Stimulated activated CD4-positive, alpha-beta T cell treated with anti-CD3 and anti-CD28 coated beads, Interleukin-4, amount 100 ng/mL, for 24 hours (primary cell): Measurements from ENCODE around the gene NUCB2.

ENCODE experiments used
- DNase-seq: peaks from one replicate; pipeline ENCODE4 v3.0.0-alpha.2; 2020

The NUCB2 gene

DNA sequence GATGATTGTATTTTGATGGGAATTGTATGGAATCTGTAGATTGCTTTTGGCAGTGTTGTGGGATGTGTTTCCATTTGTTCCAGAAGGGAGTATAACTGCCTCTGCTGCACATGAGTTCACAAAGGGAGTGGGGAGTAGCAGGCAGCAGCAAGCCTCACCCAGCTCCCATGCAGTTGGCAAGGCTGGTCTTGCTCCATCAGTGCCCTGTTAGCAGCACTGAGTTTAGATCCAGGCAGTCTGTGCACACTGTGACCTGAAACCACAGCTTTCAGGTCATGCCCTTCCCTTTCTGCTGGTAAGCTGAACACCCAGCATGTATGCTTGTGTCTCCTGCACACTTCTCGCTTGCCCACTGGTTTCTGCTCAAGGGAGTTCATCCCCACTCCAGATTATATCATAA lies 3.7 kb upstream of the NUCB2 start:
- no peak for DNase-seq

DNA sequence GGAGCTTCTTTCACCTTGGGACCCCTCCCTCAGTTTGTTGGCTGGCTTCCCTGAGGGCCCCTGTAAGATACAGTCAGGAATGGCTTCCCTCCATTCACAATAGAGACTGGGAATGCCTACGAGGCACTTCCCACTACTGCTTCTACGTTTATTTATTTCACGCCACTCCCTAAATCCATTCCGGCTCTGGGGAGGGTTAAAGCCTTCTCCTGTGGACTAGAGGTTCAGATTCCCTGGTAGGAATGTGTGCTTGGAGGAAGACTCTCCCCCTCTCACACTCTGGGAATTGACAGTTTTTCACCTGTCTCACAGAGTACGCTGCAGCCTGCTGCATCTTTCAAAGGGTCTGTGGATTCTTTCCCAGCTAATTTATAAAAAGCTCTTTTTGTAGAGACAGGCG lies 3.3 kb upstream of the NUCB2 start:
- no peak for DNase-seq

- no peak for DNase-seq
Measured at GRCh38 chr11:17273668-17274282, 2.8 kb upstream of the NUCB2 start.

GRCh38 chr11:17275400-17276235 lies 921 bp upstream of the NUCB2 start:
- no peak for DNase-seq

DNA sequence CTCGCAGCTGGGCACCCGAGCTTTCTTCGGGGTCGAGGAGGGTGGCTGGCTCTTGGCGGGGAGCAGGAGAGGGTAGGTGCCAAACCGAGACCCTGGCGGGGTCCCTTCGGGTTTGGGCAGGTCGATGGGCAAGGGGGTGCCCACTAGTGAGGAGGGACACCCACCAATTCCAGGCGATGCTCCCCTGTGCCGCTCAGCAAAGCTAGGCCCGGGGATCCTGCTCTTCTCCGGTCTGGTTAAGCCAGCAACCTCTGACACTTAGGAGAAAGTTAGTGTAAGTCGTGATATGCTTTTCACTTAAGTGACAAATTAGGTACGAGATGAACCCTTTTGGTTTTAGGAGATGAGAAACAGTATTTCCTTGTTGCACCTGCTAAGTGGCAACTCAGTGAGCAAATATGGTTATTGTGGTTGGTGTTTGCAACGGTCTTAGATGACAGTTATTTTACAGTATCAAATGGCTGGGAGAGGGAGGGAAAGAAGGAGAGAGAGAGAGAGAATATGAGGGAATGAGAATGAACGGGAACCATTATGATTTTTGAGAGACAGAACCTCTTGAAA lies 565 bp downstream of the NUCB2 start:
- DNase-seq: no peak

DNA sequence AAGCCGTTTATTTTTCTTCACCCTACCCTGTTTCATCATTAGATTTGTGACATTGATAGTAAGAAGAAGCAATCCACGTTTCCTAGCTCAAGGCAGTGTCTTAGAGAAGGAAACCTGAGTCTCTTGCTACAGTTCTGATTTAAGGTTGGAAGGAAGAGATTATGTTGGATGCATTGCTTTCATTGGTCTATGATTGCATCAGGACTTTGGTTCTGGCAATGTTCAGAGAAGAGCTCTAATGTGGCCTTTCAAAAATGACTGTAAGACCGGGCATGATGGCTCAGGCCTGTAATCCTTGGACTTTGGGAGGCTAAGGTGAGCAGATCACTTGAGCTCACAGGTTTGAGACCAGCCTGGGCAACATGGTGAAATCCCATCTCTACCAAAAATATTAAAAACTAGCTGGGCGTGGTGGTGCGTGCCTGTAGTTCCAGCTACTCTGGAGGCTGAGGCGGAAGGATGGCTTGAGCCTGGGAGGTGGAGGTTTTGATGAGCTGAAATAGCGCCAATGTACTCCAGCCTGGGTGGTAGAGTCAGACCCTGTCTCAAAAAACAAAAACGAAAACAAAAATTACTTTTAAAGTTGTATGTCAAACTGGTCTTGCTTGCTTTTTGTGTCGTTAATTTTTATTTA lies 4.1 kb downstream of the NUCB2 start:
- no peak for DNase-seq

GRCh38 chr11:17286332-17286731 lies 9.8 kb downstream of the NUCB2 start:
- DNase-seq: no peak

DNA sequence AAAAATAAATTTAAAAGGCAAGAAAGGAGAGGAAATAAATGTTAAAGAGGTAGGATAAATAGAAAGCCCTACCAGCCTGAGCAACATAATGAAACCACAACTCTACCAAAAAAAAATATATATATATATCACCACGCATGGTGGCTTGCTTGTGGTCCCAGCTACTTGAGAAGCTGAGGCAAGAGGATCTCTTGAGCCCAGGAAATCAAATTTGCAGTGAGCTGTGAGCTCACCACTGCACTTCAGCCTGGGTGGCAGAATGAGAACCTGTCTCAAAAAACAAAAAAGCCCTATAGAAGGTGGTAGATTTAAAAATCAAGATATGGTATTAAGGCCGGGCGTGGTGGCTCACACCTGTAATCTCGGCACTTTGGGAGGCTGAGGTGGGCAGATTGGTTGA lies 10.5 kb downstream of the NUCB2 start:
- no peak for DNase-seq

DNA sequence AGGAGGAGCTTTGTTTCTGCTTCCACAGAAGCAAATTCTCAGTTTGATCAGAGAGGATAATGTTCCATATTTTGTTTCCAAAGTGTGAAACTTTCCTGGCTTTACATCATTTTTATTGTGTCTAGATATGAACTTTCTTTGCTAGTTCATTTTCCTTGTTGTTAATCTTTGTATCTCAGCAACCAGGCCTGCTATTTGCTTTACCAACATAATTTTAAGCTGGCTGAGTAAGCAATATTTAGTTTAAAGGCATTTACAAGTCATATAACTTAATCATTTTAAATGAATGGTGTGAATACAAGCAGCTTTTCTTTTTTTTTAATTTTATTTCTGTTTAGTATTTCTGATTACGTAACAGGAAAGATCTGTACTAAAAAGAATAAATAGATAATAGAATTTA lies 15.2 kb downstream of the NUCB2 start:
- no peak for DNase-seq

GRCh38 chr11:17293311-17293710 lies 16.8 kb downstream of the NUCB2 start:
- DNase-seq: no peak

GRCh38 chr11:17294033-17294432 lies 17.5 kb downstream of the NUCB2 start:
- no peak for DNase-seq

DNA sequence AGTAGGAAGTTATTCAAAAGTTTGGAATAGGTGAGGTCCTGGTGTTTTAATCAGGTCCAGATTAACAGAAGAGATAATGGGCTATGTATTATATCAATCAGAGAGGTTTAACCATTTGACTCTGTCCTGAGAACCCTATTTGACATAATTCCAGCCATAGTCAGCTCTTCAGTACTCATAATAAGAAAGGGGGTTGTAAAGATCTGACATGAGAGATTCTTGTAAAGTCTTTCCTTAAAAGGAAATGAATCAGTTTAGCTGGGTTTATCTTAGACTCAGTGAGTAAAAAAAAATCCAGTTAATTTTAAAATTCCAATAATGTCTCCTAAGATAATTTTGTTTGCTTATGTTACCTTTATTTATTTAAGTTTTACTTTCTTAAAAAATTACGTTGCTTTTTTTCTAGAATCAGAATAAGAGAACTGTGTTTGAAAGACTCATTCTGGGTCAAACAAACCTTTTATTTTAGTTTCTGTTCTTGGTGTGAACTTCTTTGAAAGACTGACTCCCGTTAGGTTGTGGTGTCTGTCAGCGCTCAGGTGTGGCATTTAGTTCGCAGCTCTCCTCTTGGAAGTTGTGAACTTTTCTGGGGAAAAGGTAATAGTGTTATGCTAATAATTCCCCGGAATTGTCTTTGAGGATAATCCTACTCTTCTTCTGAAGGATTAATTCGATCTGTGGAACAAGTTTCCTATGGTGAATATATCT lies 20.5 kb downstream of the NUCB2 start:
- DNase-seq: no peak

GRCh38 chr11:17298302-17298701 lies 21.8 kb downstream of the NUCB2 start:
- DNase-seq: peak; percentile 70

GRCh38 chr11:17300372-17300771 lies 23.8 kb downstream of the NUCB2 start:
- DNase-seq: no peak

- DNase-seq: no peak
Measured at GRCh38 chr11:17313349-17314231, 37.1 kb downstream of the NUCB2 start.

- DNase-seq: no peak
Measured at GRCh38 chr11:17314232-17314547, 37.7 kb downstream of the NUCB2 start.

DNA sequence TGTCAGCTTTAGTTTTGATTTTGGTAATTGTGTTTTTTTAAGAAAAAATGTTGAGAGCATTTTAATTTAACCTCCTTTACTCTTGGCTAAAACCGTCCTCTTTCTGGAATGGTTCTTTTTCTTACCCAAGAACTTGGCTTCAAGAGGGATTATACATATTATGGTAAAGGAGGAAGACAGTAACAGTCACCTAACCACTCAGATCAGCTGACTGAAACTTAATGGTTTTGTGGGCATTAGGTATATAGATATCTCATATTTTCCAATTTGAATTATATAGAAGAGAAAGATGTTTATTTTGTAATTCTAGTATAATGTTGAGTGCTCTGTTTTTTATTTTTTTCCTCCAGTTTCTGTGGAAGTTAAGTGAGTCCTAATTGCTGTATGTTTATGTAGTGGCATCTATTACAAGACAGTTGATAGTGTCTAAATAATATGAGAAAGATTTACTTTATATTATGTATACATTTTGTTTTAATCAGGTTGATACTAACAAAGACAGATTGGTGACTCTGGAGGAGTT lies 38.4 kb downstream of the NUCB2 start:
- DNase-seq: no peak

DNA sequence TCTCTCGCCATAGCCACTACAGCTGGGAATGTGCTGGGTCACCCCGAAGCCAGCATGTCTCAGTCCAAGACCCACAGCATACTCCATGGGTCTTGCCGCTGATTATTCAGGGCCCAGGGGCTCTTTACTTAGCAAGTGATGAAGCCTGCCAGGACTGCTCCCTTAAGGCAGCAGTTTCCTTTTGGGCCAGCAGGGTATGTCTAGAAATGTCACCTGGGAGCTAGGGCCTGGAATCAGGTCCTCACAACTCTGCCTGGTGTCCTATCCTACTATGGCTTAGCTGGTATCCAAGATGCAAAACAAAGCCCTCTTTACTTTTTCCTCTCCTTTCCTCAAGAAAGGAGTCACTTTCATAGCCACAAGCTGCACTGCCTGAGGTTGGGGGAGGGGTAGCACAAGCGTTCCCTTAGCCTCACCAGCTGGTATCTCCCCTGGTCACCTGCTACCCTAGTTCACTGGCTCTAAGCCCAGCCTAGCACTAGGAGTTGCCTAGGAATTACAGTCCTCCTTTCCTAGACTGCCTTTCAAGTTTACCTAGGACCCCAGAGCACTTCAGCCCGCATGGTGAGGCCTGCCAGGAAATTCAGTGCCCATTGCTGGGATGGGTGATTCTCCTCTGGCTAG lies 52.4 kb downstream of the NUCB2 start:
- DNase-seq: no peak

DNA sequence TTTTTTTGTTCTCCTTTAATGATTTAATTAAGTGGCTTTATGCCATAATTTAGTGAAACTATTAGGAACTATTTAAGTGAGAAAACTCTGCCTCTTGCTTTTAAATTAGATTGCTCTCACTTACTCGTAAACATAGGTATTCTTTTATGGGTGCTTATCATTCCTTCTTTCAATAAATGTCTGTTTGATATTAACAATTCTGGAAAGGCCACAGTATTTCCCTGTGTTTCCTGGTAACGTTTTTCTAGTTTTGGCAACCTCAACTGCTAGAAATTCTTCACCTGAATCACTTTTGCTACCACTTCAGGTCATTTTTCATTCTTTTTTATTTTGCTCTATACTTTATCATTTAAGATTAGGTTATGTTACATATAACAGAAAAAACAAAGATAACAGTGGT lies 55.1 kb downstream of the NUCB2 start:
- DNase-seq: no peak

GRCh38 chr11:17333799-17334586 lies 57.5 kb downstream of the NUCB2 start:
- no peak for DNase-seq

DNA sequence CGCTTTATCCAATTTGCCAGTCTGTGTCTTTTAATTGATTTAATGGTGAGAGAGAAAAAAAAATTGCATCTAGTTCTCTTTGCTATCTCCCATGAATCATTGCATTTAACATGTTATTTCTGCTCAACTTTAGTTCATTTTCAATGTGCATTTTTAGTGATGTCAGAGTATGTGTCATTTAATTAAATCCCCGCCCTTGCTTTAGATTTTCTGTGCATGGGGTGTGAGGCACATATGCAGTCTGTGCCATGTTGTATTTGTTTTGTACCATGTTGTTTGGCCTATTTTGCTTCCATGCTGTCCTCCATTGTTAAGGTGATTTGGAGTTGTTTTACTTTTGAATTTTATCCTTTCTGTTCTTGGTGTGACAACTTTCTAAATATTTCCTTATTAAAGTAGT lies 66.7 kb downstream of the NUCB2 start:
- DNase-seq: no peak
